Astrocyte (in vitro differentiated cells and primary cell): ENCODE results near the gene CNIH1. TPM values are rescaled to one million over a fixed set of nuclear protein-coding genes. Genes with fewer than 3 reads are reported as not detected.

ENCODE experiments used
- DNase-seq: peaks from one replicate; pipeline ENCODE4 v3.0.0-alpha.2; 2010; ENCODE audit warnings: low read depth
- FAIRE-seq: peaks from 2 replicates; lab custom pipeline; 2011; peaks lifted over from hg19 to GRCh38; lab: Jason Lieb, UNC
- H2AFZ ChIP-seq: 2 replicates; pipeline ENCODE4 v1.6.0; 2012; ENCODE audit warnings: low read depth, low read length, inconsistent platforms
- H3K27ac ChIP-seq: 2 replicates; pipeline ENCODE4 v1.5.1; 2011; ENCODE audit warnings: low read depth, low read length, inconsistent platforms
- H3K27me3 ChIP-seq: 2 replicates; pipeline ENCODE4 v1.6.0; 2011; ENCODE audit warnings: low read length, inconsistent platforms; ENCODE audit not compliant: insufficient read depth
- H3K36me3 ChIP-seq: 2 replicates; pipeline ENCODE4 v1.5.1; 2011; ENCODE audit warnings: low read length, inconsistent platforms; ENCODE audit not compliant: insufficient read depth
- H3K4me1 ChIP-seq: 2 replicates; pipeline ENCODE4 v1.5.1; 2011; ENCODE audit warnings: low read length, inconsistent platforms; ENCODE audit not compliant: insufficient read depth
- H3K4me2 ChIP-seq: 2 replicates; pipeline ENCODE4 v1.6.0; 2012; ENCODE audit warnings: low read length, inconsistent platforms
- H3K4me3 ChIP-seq: 2 replicates; pipeline ENCODE4 v1.5.1; 2011; ENCODE audit warnings: low read depth, mild to moderate bottlenecking, low read length, inconsistent platforms; ENCODE audit not compliant: insufficient read depth
- H3K79me2 ChIP-seq: 2 replicates; pipeline ENCODE4 v1.6.0; 2012; ENCODE audit warnings: mild to moderate bottlenecking, low read length, inconsistent platforms; ENCODE audit not compliant: insufficient read depth
- H3K9ac ChIP-seq: 2 replicates; pipeline ENCODE4 v1.6.0; 2012; ENCODE audit warnings: mild to moderate bottlenecking, low read length, inconsistent platforms
- H3K9me3 ChIP-seq: 2 replicates; pipeline ENCODE4 v1.5.1; 2012; ENCODE audit warnings: low read depth, mild to moderate bottlenecking, low read length, inconsistent platforms; ENCODE audit not compliant: insufficient read depth
- H4K20me1 ChIP-seq: 2 replicates; pipeline ENCODE4 v1.6.0; 2012; ENCODE audit warnings: low read length, inconsistent platforms; ENCODE audit not compliant: insufficient read depth
- H3K27ac Mint-ChIP-seq: one replicate; pipeline ENCODE4 v1.8.0; 2021; ENCODE audit warnings: mild to moderate bottlenecking, mixed read lengths; ENCODE audit not compliant: unreplicated experiment
- H3K27me3 Mint-ChIP-seq: one replicate; pipeline ENCODE4 v1.8.0; 2021; ENCODE audit warnings: low read depth, mixed read lengths; ENCODE audit not compliant: unreplicated experiment
- H3K36me3 Mint-ChIP-seq: one replicate; pipeline ENCODE4 v1.8.0; 2021; ENCODE audit warnings: low read depth, mixed read lengths; ENCODE audit not compliant: unreplicated experiment
- H3K4me1 Mint-ChIP-seq: one replicate; pipeline ENCODE4 v1.8.0; 2021; ENCODE audit warnings: low read depth, mixed read lengths; ENCODE audit not compliant: unreplicated experiment
- H3K4me3 Mint-ChIP-seq: one replicate; pipeline ENCODE4 v1.8.0; 2021; ENCODE audit warnings: mild to moderate bottlenecking, moderate library complexity, mixed read lengths; ENCODE audit not compliant: unreplicated experiment
- H3K9me3 Mint-ChIP-seq: one replicate; pipeline ENCODE4 v1.8.0; 2021; ENCODE audit warnings: mild to moderate bottlenecking, mixed read lengths; ENCODE audit not compliant: unreplicated experiment
- CTCF ChIP-seq: IDR thresholded peaks from 2 replicates; pipeline ENCODE4 v1.5.1; 2011; ENCODE audit warnings: low read depth, mild to moderate bottlenecking, inconsistent platforms, low read length, moderate library complexity; ENCODE audit not compliant: insufficient read depth
- EZH2 ChIP-seq: IDR thresholded peaks from 2 replicates; pipeline ENCODE4 v1.6.1; 2012; ENCODE audit warnings: mild to moderate bottlenecking, low read length, inconsistent platforms; ENCODE audit not compliant: insufficient read depth
- total RNA-seq: library from RNA; stranded (reverse); gene quantifications from 2 replicates; pipeline ENCODE4 v1.2.1, GENCODE V29; 2021

The CNIH1 gene
- total RNA-seq, 1 donor from 2014 or later: 148 TPM

GRCh38 chr14:54467280-54467679, 26.1 kb upstream of the CNIH1 start:
- no peak overlapping the region for H3K9ac ChIP-seq
- no peak overlapping the region for H3K4me2 ChIP-seq
- no peak for FAIRE-seq
- Mint-ChIP-seq H3K4me3 (no peak overlapping the region), H3K27me3 (no peaks in the 10 kb centered on the region), H3K36me3 (peaks cover 26% of the 10 kb centered on the region), H3K27ac (no peak overlapping the region), H3K9me3 (peaks cover 10% of the 10 kb centered on the region), H3K4me1 (no peaks in the 10 kb centered on the region)
- no peak overlapping the region for H2AFZ ChIP-seq
- peaks cover 5% of the 10 kb centered on the region for H3K4me1 ChIP-seq
- no peaks in the 10 kb centered on the region for H3K79me2 ChIP-seq
- H3K4me3 ChIP-seq: no peak overlapping the region
- H3K36me3 ChIP-seq: peaks cover 2% of the 10 kb centered on the region
- no peaks in the 10 kb centered on the region for H3K27me3 ChIP-seq
- TF ChIP-seq EZH2 (no peak), CTCF (no peak)
- H3K9me3 ChIP-seq: no peaks in the 10 kb centered on the region
- no peak overlapping the region for H3K27ac ChIP-seq
- DNase-seq: no peak
- H4K20me1 ChIP-seq: peaks cover 4% of the 10 kb centered on the region

- no peak for FAIRE-seq
- H3K9ac ChIP-seq: no peak overlapping the region
- no peak overlapping the region for H3K4me3 Mint-ChIP-seq
Measured at GRCh38 chr14:54465654-54466053, 24.5 kb upstream of the CNIH1 start.

More at GRCh38 chr14:54465654-54466053, 24.5 kb upstream of the CNIH1 start:
- no peaks in the 10 kb centered on the region for H3K79me2 ChIP-seq
- H3K4me2 ChIP-seq: no peak overlapping the region
- no peak overlapping the region for H2AFZ ChIP-seq
- Mint-ChIP-seq H3K27me3 (no peaks in the 10 kb centered on the region), H3K27ac (no peak overlapping the region), H3K4me1 (no peaks in the 10 kb centered on the region), H3K9me3 (peaks cover 10% of the 10 kb centered on the region), H3K36me3 (peaks cover 20% of the 10 kb centered on the region)
- DNase-seq: no peak
- H3K27ac ChIP-seq: no peak overlapping the region
- H3K36me3 ChIP-seq: no peaks in the 10 kb centered on the region
- H3K4me3 ChIP-seq: no peak overlapping the region
- H3K4me1 ChIP-seq: peaks cover 3% of the 10 kb centered on the region
- TF ChIP-seq CTCF (no peak), EZH2 (no peak)
- no peaks in the 10 kb centered on the region for H4K20me1 ChIP-seq
- no peaks in the 10 kb centered on the region for H3K9me3 ChIP-seq
- H3K27me3 ChIP-seq: no peaks in the 10 kb centered on the region
